Measurements from ENCODE around the gene ASB10. TPM values are rescaled to one million over a fixed set of nuclear protein-coding genes. Genes with fewer than 3 reads are reported as not detected.

Gene ASB10
- total and polyA plus RNA-seq, 2 experiments from 2014 or later: not detected

GRCh38 chr7:151128144-151128543 lies 58.9 kb downstream of the ASB10 start:
- H3K4me1 ChIP-seq (ENCODE audit: insufficient read depth): peaks cover 12% of the 10 kb centered on the region
- no peak overlapping the region; the same call in 2 of the 3 replicates for H3K4me3 Mint-ChIP-seq
- H2AFZ ChIP-seq: no peak overlapping the region
- peaks cover 34% of the 10 kb centered on the region for H3K4me1 Mint-ChIP-seq
- H3K4me2 ChIP-seq: no peak overlapping the region
- H3K4me3 ChIP-seq: no peak overlapping the region
- H3K9me2 ChIP-seq (ENCODE audit: insufficient read depth): no peaks in the 10 kb centered on the region
- no peak overlapping the region for H3K27ac Mint-ChIP-seq
- H3K79me2 ChIP-seq (replicated peaks; ENCODE audit: insufficient read depth): no peaks in the 10 kb centered on the region
- H3K9me3 Mint-ChIP-seq: no peaks in the 10 kb centered on the region
- H3K27me3 ChIP-seq (ENCODE audit: insufficient read depth): peaks cover 22% of the 10 kb centered on the region
- H3F3A ChIP-seq (replicated peaks; ENCODE audit: low read depth): peaks cover 21% of the 10 kb centered on the region
- DNase-seq (ENCODE audit: low spot score) (no peak), ATAC-seq (no peak)
- H3K27me3 Mint-ChIP-seq (ENCODE audit: insufficient read depth, low read depth, poor library complexity): peaks cover 43% of the 10 kb centered on the region
- TF ChIP-seq JUNB (IDR thresholded peaks at IDR 0.05; ENCODE audit: unreplicated experiment): no peak
- TF ChIP-seq POLR2AphosphoS5 (IDR thresholded peaks at IDR 0.05; ENCODE audit: low read depth): no peak
- no peak for TF ChIP-seq ZNF331 (CRISPR knock-in tag; IDR thresholded peaks at IDR 0.05; ENCODE audit: low read depth)
- no peak for TF ChIP-seq STAT1 (IDR thresholded peaks at IDR 0.05; ENCODE audit: unreplicated experiment)
- TF ChIP-seq, protein P1, sequence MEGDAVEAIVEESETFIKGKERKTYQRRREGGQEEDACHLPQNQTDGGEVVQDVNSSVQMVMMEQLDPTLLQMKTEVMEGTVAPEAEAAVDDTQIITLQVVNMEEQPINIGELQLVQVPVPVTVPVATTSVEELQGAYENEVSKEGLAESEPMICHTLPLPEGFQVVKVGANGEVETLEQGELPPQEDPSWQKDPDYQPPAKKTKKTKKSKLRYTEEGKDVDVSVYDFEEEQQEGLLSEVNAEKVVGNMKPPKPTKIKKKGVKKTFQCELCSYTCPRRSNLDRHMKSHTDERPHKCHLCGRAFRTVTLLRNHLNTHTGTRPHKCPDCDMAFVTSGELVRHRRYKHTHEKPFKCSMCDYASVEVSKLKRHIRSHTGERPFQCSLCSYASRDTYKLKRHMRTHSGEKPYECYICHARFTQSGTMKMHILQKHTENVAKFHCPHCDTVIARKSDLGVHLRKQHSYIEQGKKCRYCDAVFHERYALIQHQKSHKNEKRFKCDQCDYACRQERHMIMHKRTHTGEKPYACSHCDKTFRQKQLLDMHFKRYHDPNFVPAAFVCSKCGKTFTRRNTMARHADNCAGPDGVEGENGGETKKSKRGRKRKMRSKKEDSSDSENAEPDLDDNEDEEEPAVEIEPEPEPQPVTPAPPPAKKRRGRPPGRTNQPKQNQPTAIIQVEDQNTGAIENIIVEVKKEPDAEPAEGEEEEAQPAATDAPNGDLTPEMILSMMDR (conservative IDR thresholded peaks at IDR 0.05; ENCODE audit: low read depth in 2 of 2): no peak
- no peak for TF ChIP-seq NANOG (IDR thresholded peaks at IDR 0.05; ENCODE audit: borderline replicate concordance)
- no peak for TF ChIP-seq ZNF114 (CRISPR knock-in tag; IDR thresholded peaks at IDR 0.05)
- TF ChIP-seq CREB1 (CRISPR knock-in tag; IDR thresholded peaks at IDR 0.05; ENCODE audit: low read depth): no peak
- TF ChIP-seq, protein P2, sequence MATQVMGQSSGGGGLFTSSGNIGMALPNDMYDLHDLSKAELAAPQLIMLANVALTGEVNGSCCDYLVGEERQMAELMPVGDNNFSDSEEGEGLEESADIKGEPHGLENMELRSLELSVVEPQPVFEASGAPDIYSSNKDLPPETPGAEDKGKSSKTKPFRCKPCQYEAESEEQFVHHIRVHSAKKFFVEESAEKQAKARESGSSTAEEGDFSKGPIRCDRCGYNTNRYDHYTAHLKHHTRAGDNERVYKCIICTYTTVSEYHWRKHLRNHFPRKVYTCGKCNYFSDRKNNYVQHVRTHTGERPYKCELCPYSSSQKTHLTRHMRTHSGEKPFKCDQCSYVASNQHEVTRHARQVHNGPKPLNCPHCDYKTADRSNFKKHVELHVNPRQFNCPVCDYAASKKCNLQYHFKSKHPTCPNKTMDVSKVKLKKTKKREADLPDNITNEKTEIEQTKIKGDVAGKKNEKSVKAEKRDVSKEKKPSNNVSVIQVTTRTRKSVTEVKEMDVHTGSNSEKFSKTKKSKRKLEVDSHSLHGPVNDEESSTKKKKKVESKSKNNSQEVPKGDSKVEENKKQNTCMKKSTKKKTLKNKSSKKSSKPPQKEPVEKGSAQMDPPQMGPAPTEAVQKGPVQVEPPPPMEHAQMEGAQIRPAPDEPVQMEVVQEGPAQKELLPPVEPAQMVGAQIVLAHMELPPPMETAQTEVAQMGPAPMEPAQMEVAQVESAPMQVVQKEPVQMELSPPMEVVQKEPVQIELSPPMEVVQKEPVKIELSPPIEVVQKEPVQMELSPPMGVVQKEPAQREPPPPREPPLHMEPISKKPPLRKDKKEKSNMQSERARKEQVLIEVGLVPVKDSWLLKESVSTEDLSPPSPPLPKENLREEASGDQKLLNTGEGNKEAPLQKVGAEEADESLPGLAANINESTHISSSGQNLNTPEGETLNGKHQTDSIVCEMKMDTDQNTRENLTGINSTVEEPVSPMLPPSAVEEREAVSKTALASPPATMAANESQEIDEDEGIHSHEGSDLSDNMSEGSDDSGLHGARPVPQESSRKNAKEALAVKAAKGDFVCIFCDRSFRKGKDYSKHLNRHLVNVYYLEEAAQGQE (IDR thresholded peaks at IDR 0.05; ENCODE audit: unreplicated experiment): no peak
- TF ChIP-seq, protein P3, sequence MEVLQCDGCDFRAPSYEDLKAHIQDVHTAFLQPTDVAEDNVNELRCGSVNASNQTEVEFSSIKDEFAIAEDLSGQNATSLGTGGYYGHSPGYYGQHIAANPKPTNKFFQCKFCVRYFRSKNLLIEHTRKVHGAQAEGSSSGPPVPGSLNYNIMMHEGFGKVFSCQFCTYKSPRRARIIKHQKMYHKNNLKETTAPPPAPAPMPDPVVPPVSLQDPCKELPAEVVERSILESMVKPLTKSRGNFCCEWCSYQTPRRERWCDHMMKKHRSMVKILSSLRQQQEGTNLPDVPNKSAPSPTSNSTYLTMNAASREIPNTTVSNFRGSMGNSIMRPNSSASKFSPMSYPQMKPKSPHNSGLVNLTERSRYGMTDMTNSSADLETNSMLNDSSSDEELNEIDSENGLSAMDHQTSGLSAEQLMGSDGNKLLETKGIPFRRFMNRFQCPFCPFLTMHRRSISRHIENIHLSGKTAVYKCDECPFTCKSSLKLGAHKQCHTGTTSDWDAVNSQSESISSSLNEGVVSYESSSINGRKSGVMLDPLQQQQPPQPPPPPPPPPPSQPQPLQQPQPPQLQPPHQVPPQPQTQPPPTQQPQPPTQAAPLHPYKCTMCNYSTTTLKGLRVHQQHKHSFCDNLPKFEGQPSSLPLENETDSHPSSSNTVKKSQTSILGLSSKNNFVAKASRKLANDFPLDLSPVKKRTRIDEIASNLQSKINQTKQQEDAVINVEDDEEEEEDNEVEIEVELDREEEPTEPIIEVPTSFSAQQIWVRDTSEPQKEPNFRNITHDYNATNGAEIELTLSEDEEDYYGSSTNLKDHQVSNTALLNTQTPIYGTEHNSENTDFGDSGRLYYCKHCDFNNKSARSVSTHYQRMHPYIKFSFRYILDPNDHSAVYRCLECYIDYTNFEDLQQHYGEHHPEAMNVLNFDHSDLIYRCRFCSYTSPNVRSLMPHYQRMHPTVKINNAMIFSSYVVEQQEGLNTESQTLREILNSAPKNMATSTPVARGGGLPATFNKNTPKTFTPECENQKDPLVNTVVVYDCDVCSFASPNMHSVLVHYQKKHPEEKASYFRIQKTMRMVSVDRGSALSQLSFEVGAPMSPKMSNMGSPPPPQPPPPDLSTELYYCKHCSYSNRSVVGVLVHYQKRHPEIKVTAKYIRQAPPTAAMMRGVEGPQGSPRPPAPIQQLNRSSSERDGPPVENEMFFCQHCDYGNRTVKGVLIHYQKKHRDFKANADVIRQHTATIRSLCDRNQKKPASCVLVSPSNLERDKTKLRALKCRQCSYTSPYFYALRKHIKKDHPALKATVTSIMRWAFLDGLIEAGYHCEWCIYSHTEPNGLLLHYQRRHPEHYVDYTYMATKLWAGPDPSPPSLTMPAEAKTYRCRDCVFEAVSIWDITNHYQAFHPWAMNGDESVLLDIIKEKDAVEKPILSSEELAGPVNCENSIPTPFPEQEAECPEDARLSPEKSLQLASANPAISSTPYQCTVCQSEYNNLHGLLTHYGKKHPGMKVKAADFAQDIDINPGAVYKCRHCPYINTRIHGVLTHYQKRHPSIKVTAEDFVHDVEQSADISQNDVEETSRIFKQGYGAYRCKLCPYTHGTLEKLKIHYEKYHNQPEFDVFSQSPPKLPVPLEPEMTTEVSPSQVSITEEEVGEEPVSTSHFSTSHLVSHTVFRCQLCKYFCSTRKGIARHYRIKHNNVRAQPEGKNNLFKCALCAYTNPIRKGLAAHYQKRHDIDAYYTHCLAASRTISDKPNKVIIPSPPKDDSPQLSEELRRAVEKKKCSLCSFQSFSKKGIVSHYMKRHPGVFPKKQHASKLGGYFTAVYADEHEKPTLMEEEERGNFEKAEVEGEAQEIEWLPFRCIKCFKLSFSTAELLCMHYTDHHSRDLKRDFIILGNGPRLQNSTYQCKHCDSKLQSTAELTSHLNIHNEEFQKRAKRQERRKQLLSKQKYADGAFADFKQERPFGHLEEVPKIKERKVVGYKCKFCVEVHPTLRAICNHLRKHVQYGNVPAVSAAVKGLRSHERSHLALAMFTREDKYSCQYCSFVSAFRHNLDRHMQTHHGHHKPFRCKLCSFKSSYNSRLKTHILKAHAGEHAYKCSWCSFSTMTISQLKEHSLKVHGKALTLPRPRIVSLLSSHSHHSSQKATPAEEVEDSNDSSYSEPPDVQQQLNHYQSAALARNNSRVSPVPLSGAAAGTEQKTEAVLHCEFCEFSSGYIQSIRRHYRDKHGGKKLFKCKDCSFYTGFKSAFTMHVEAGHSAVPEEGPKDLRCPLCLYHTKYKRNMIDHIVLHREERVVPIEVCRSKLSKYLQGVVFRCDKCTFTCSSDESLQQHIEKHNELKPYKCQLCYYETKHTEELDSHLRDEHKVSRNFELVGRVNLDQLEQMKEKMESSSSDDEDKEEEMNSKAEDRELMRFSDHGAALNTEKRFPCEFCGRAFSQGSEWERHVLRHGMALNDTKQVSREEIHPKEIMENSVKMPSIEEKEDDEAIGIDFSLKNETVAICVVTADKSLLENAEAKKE (CRISPR knock-in tag; IDR thresholded peaks at IDR 0.05): no peak
- no peak for TF ChIP-seq EZH2 (IDR thresholded peaks at IDR 0.05; ENCODE audit: low read depth, unreplicated experiment)
- no peak for TF ChIP-seq EZH2phosphoT487 (IDR thresholded peaks at IDR 0.05; ENCODE audit: unreplicated experiment)
- TF ChIP-seq, protein P4, sequence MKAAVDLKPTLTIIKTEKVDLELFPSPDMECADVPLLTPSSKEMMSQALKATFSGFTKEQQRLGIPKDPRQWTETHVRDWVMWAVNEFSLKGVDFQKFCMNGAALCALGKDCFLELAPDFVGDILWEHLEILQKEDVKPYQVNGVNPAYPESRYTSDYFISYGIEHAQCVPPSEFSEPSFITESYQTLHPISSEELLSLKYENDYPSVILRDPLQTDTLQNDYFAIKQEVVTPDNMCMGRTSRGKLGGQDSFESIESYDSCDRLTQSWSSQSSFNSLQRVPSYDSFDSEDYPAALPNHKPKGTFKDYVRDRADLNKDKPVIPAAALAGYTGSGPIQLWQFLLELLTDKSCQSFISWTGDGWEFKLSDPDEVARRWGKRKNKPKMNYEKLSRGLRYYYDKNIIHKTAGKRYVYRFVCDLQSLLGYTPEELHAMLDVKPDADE (IDR thresholded peaks at IDR 0.05): no peak
- no peak overlapping the region for H3K27ac ChIP-seq (ENCODE audit: low read depth)
- H3K36me3 Mint-ChIP-seq (ENCODE audit: low read depth): peaks cover 33% of the 10 kb centered on the region
- no peaks in the 10 kb centered on the region for H3K36me3 ChIP-seq (ENCODE audit: insufficient read depth)
- H4K20me1 ChIP-seq (replicated peaks; ENCODE audit: insufficient read depth): peaks cover 23% of the 10 kb centered on the region
